HepG2 (cell line): Measurements from ENCODE around the gene CTSZ. TPM values are rescaled to one million over a fixed set of nuclear protein-coding genes. Genes with fewer than 3 reads are reported as not detected.
A peak's percentile ranks its signal among the peaks of the same experiment; 100 is the strongest.

ENCODE experiments used
- CBX2 ChIP-seq, 2 experiments: fragments of 200-600 bp in 1 of 2; sonication (generic); formaldehyde crosslinking in 1 of 2; IDR thresholded peaks; 2 replicates each; pipeline versions ENCODE4 v1.7.0 to v1.8.1; 2018 to 2022; ENCODE audit warnings: low read depth in 2 of 2, low read length in 1 of 2, mild to moderate bottlenecking in 1 of 2, missing genetic modification reagents in 1 of 2
- CREM ChIP-seq, 2 experiments: sonication (generic) in 1 of 2; formaldehyde crosslinking in 1 of 2; IDR thresholded peaks; 2 replicates each; pipeline versions ENCODE4 v1.4.0 to v1.6.1; 2016 to 2020; ENCODE audit warnings: antibody characterized with exemption in 1 of 2, mild to moderate bottlenecking in 1 of 2, missing genetic modification reagents in 1 of 2
- DMAP1 ChIP-seq: IDR thresholded peaks from 2 replicates; pipeline ENCODE4 v1.6.1; 2016
- DNMT3B ChIP-seq: conservative IDR thresholded peaks from 2 replicates; pipeline ENCODE4 v1.6.1; 2016; ENCODE audit warnings: missing biosample characterization, control low read depth
- FOXP1 ChIP-seq, 2 experiments: fragments of 450-650 bp in 1 of 2; IDR thresholded peaks; 2 replicates each; pipeline ENCODE4 v1.6.1; 2017 to 2018; ENCODE audit warnings: antibody characterized with exemption in 1 of 2
- GABPB1 ChIP-seq: IDR thresholded peaks from 2 replicates; pipeline ENCODE4 v1.6.1; 2016; ENCODE audit warnings: mild to moderate bottlenecking, missing genetic modification reagents, moderate library complexity, missing compliant biosample characterization
- GFI1 ChIP-seq: sonication (generic); formaldehyde crosslinking; IDR thresholded peaks from 2 replicates; pipeline ENCODE4 v1.5.0; 2020; ENCODE audit warnings: missing genetic modification reagents, mild to moderate bottlenecking, borderline replicate concordance
- KDM5B ChIP-seq: sonication (generic); formaldehyde crosslinking; IDR thresholded peaks from 2 replicates; pipeline ENCODE4 v1.4.0; 2020; ENCODE audit warnings: missing genetic modification reagents, mild to moderate bottlenecking, borderline replicate concordance
- NR2F1 ChIP-seq, 2 experiments: fragments of 450-650 bp in 1 of 2; formaldehyde crosslinking in 1 of 2; IDR thresholded peaks; 2 replicates each; pipeline versions ENCODE4 v1.5.0 to v1.6.1; 2016 to 2020; ENCODE audit warnings: mild to moderate bottlenecking in 1 of 2, missing compliant biosample characterization in 1 of 2, missing genetic modification reagents in 1 of 2, moderate library complexity in 1 of 2
- SMARCC2 ChIP-seq: fragments of 450-650 bp; IDR thresholded peaks from 2 replicates; pipeline ENCODE4 v1.6.1; 2017; ENCODE audit warnings: antibody characterized with exemption, mild to moderate bottlenecking
- SNAI1 ChIP-seq: sonication (generic); formaldehyde crosslinking; IDR thresholded peaks from 2 replicates; pipeline ENCODE4 v1.5.0; 2020; ENCODE audit warnings: mild to moderate bottlenecking, missing genetic modification reagents, borderline replicate concordance
- ZNF138 ChIP-seq: sonication (generic); formaldehyde crosslinking; IDR thresholded peaks from 2 replicates; pipeline ENCODE4 v1.5.0; 2020; ENCODE audit warnings: mild to moderate bottlenecking, low read depth, missing genetic modification reagents
- ZNF331 ChIP-seq: sonication (generic); formaldehyde crosslinking; IDR thresholded peaks from 2 replicates; pipeline ENCODE4 v1.4.0; 2020; ENCODE audit warnings: missing genetic modification reagents
- ZNF382 ChIP-seq: sonication (generic); formaldehyde crosslinking; IDR thresholded peaks from 2 replicates; pipeline ENCODE4 v1.5.0; 2020; ENCODE audit warnings: missing genetic modification reagents, mild to moderate bottlenecking, borderline replicate concordance
- ZNF772 ChIP-seq: sonication (generic); formaldehyde crosslinking; IDR thresholded peaks from 2 replicates; pipeline ENCODE4 v1.5.0; 2020; ENCODE audit warnings: mild to moderate bottlenecking, missing genetic modification reagents
- polyA plus RNA-seq, 8 experiments: library from polyadenylated mRNA; depleted of rRNA in 3 of 8; stranded (reverse) in 7 of 8; unstranded in 1 of 8; fragments of >200 nt; fragmentation: Illumina TruSeq in 4 of 8; extraction: Trizol in 4 of 8; gene quantifications; 2 replicates each; pipeline versions ENCODE4 v1.2.1 to v1.2.3, GENCODE V29; 2011 to 2016; ENCODE audit warnings: low read depth in 4 of 8, missing spikeins in 1 of 8, mixed read lengths in 1 of 8; ENCODE audit not compliant: insufficient read depth in 1 of 8
- total RNA-seq, 5 experiments: library from RNA; depleted of rRNA; stranded (reverse); fragments of >200 nt; fragmentation: Illumina TruSeq; extraction: Trizol; gene quantifications; 2 replicates each; pipeline ENCODE4 v1.2.3, GENCODE V29; 2016; ENCODE audit warnings: low read depth in 1 of 5
- TF ChIP-seq, protein P1 (sequence below): IDR thresholded peaks from 2 replicates; pipeline ENCODE4 v1.4.0; 2020; ENCODE audit warnings: mild to moderate bottlenecking, missing genetic modification reagents
- TF ChIP-seq, protein P2 (sequence below): sonication (generic); formaldehyde crosslinking; IDR thresholded peaks from 2 replicates; pipeline ENCODE4 v1.5.0; 2020; ENCODE audit warnings: mild to moderate bottlenecking, missing genetic modification reagents
- TF ChIP-seq, protein P3 (sequence below): sonication (generic); formaldehyde crosslinking; IDR thresholded peaks from 2 replicates; pipeline ENCODE4 v1.4.0; 2020; ENCODE audit warnings: missing genetic modification reagents, mild to moderate bottlenecking, borderline replicate concordance
- TF ChIP-seq, protein P4 (sequence below): IDR thresholded peaks from 2 replicates; pipeline ENCODE4 v1.6.1; 2016; ENCODE audit warnings: low read depth

CTSZ gene
- total and polyA plus RNA-seq, 2 of the 13 experiments (the other 11 are each of a cell fraction or from before 2014, with no cell fraction given) = 0.33 TPM; not detected in 1

DNA sequence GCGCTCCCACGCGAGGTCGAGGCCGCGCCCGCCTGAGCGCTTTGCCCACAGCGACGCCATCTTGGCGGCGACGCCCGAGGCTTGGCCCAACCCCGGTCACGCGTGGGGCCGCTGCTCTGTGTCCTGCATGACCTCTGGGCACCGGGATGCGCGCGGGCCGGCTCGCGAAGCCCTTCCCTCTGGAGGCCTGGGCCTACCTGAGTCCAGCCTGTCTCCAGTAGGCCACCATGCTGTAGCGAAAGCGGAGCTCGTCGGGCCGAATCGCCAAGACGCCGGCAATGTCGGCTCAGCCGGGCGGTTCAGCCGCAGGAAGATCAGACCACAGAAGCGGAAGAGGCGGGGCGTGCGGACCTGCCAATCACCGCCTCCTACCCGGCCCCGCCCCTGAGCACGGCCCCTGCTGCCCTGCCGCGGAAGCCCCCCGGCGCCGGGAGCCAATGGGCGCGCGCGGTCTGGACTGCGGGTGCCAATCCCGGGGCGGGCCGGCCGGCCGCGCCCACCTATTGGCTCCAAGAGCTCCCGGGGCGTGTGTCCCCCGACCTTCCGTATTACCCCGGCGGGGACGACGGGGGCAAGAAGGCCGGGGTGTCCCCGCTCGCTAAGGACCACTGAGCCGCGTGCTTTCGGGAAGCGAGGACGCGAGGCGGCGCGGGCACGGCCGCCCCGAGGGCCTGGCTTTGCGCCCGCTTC is 25.1 kb upstream of the CTSZ start, which contains the start of gene ATP5F1E (continued):
- TF ChIP-seq, protein P1, sequence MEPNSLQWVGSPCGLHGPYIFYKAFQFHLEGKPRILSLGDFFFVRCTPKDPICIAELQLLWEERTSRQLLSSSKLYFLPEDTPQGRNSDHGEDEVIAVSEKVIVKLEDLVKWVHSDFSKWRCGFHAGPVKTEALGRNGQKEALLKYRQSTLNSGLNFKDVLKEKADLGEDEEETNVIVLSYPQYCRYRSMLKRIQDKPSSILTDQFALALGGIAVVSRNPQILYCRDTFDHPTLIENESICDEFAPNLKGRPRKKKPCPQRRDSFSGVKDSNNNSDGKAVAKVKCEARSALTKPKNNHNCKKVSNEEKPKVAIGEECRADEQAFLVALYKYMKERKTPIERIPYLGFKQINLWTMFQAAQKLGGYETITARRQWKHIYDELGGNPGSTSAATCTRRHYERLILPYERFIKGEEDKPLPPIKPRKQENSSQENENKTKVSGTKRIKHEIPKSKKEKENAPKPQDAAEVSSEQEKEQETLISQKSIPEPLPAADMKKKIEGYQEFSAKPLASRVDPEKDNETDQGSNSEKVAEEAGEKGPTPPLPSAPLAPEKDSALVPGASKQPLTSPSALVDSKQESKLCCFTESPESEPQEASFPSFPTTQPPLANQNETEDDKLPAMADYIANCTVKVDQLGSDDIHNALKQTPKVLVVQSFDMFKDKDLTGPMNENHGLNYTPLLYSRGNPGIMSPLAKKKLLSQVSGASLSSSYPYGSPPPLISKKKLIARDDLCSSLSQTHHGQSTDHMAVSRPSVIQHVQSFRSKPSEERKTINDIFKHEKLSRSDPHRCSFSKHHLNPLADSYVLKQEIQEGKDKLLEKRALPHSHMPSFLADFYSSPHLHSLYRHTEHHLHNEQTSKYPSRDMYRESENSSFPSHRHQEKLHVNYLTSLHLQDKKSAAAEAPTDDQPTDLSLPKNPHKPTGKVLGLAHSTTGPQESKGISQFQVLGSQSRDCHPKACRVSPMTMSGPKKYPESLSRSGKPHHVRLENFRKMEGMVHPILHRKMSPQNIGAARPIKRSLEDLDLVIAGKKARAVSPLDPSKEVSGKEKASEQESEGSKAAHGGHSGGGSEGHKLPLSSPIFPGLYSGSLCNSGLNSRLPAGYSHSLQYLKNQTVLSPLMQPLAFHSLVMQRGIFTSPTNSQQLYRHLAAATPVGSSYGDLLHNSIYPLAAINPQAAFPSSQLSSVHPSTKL (CRISPR knock-in tag) = peak; percentile 72; the same call in 1 of the 2 replicates
- TF ChIP-seq DMAP1 (CRISPR knock-in tag) = peak; percentile 96
- TF ChIP-seq SNAI1 (CRISPR knock-in tag) = peak; percentile 98
- peak; percentile 51 for TF ChIP-seq ZNF138 (CRISPR knock-in tag)
- TF ChIP-seq CREM (IDR thresholded peaks at IDR 0.05) = no peak
- TF ChIP-seq CREM (CRISPR knock-in tag; IDR thresholded peaks at IDR 0.05) = peak; percentile 48; the same call in 1 of the 2 replicates
- peak; percentile 84; the same call in 1 of the 2 replicates for TF ChIP-seq GFI1
- peak; percentile 43; the same call in 1 of the 2 replicates for TF ChIP-seq DNMT3B (CRISPR knock-in tag)
- no peak for TF ChIP-seq ZNF382
- peak; percentile 99 for TF ChIP-seq KDM5B (CRISPR knock-in tag)
- peak; percentile 95 for TF ChIP-seq ZNF772 (CRISPR knock-in tag)
- TF ChIP-seq NR2F1 (CRISPR knock-in tag; IDR thresholded peaks at IDR 0.05) = peak; percentile 47 to 50; a peak in 2 of 4 replicates
- no peak for TF ChIP-seq FOXP1 (IDR thresholded peaks at IDR 0.05)
- no peak; the same call in 1 of the 2 replicates for TF ChIP-seq FOXP1 (CRISPR knock-in tag; IDR thresholded peaks at IDR 0.05)
- peak; percentile 100 for TF ChIP-seq ZNF331 (CRISPR knock-in tag)
- TF ChIP-seq SMARCC2 = no peak
- TF ChIP-seq, protein P2, sequence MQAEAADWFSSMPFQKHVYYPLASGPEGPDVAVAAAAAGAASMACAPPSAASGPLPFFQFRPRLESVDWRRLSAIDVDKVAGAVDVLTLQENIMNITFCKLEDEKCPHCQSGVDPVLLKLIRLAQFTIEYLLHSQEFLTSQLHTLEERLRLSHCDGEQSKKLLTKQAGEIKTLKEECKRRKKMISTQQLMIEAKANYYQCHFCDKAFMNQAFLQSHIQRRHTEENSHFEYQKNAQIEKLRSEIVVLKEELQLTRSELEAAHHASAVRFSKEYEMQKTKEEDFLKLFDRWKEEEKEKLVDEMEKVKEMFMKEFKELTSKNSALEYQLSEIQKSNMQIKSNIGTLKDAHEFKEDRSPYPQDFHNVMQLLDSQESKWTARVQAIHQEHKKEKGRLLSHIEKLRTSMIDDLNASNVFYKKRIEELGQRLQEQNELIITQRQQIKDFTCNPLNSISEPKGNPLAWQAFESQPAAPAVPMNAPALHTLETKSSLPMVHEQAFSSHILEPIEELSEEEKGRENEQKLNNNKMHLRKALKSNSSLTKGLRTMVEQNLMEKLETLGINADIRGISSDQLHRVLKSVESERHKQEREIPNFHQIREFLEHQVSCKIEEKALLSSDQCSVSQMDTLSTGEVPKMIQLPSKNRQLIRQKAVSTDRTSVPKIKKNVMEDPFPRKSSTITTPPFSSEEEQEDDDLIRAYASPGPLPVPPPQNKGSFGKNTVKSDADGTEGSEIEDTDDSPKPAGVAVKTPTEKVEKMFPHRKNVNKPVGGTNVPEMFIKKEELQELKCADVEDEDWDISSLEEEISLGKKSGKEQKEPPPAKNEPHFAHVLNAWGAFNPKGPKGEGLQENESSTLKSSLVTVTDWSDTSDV (CRISPR knock-in tag) = no peak
- TF ChIP-seq, protein P3, sequence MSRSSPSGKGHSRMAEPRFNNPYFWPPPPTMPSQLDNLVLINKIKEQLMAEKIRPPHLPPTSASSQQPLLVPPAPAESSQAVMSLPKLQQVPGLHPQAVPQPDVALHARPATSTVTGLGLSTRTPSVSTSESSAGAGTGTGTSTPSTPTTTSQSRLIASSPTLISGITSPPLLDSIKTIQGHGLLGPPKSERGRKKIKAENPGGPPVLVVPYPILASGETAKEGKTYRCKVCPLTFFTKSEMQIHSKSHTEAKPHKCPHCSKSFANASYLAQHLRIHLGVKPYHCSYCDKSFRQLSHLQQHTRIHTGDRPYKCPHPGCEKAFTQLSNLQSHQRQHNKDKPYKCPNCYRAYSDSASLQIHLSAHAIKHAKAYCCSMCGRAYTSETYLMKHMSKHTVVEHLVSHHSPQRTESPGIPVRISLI (CRISPR knock-in tag) = peak; percentile 42; the same call in 1 of the 2 replicates
- TF ChIP-seq GABPB1 (CRISPR knock-in tag) = peak; percentile 97
- no peak for TF ChIP-seq CBX2 (IDR thresholded peaks at IDR 0.05; ENCODE audit: low read depth, low read length)
- TF ChIP-seq CBX2 (CRISPR knock-in tag; IDR thresholded peaks at IDR 0.05; ENCODE audit: low read depth) = peak; percentile 100; the same call in 1 of the 2 replicates
- TF ChIP-seq, protein P4, sequence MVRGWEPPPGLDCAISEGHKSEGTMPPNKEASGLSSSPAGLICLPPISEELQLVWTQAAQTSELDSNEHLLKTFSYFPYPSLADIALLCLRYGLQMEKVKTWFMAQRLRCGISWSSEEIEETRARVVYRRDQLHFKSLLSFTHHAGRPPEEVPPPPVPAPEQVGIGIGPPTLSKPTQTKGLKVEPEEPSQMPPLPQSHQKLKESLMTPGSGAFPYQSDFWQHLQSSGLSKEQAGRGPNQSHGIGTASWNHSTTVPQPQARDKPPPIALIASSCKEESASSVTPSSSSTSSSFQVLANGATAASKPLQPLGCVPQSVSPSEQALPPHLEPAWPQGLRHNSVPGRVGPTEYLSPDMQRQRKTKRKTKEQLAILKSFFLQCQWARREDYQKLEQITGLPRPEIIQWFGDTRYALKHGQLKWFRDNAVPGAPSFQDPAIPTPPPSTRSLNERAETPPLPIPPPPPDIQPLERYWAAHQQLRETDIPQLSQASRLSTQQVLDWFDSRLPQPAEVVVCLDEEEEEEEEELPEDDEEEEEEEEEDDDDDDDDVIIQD (CRISPR knock-in tag) = no peak
